Measurements from ENCODE around the gene PLXND1.
"Not testable (repeated sequence)": the region's sequence is repeated elsewhere in the genome, so short reads cannot be mapped to it uniquely, and the experiment has no call there.

PLXND1 gene

GRCh38 chr3:129606636-129607390, at the start of gene PLXND1:
Gene PLXND1, minus strand, starts transcription at chr3:129606676. Its CDS starts 37 bp downstream, at chr3:129606639.
- no peak for DNase-seq (ENCODE audit: low read depth in 1 of 2, low spot score in 1 of 2)

- no peak for DNase-seq (ENCODE audit: low read depth in 1 of 2, low spot score in 1 of 2)
Measured at GRCh38 chr3:129655291-129655700, 48.8 kb upstream of the PLXND1 start.

GRCh38 chr3:129654131-129654530, 47.7 kb upstream of the PLXND1 start:
- no peak for DNase-seq (ENCODE audit: low read depth in 1 of 2, low spot score in 1 of 2)

GRCh38 chr3:129653019-129653418, 46.5 kb upstream of the PLXND1 start:
- DNase-seq (ENCODE audit: low read depth in 1 of 2, low spot score in 1 of 2): no peak

GRCh38 chr3:129651435-129652202, 45.1 kb upstream of the PLXND1 start:
- DNase-seq (ENCODE audit: low read depth in 1 of 2, low spot score in 1 of 2): no peak

GRCh38 chr3:129650256-129650872, 43.9 kb upstream of the PLXND1 start:
- peak; percentile 14 to 34 for DNase-seq (ENCODE audit: low read depth in 1 of 2, low spot score in 1 of 2)

- DNase-seq (ENCODE audit: low read depth in 1 of 2, low spot score in 1 of 2): no peak
Measured at GRCh38 chr3:129648391-129648790, 41.9 kb upstream of the PLXND1 start.

GRCh38 chr3:129645286-129645685, 38.8 kb upstream of the PLXND1 start:
- no peak for DNase-seq (ENCODE audit: low read depth in 1 of 2, low spot score in 1 of 2)

- no peak for DNase-seq (ENCODE audit: low read depth in 1 of 2, low spot score in 1 of 2)
Measured at GRCh38 chr3:129644836-129645235, 38.4 kb upstream of the PLXND1 start.

- DNase-seq (ENCODE audit: low read depth in 1 of 2, low spot score in 1 of 2): not testable (repeated sequence)
Measured at GRCh38 chr3:129641567-129642260, 35.2 kb upstream of the PLXND1 start.

- DNase-seq (ENCODE audit: low read depth in 1 of 2, low spot score in 1 of 2): not testable (repeated sequence)
Measured at GRCh38 chr3:129640985-129641384, 34.5 kb upstream of the PLXND1 start.

GRCh38 chr3:129638481-129638880, 32.0 kb upstream of the PLXND1 start:
- no peak for DNase-seq (ENCODE audit: low read depth in 1 of 2, low spot score in 1 of 2)

- DNase-seq (ENCODE audit: low read depth in 1 of 2, low spot score in 1 of 2): no peak
Measured at GRCh38 chr3:129636082-129636481, 29.6 kb upstream of the PLXND1 start.

- no peak for DNase-seq (ENCODE audit: low read depth in 1 of 2, low spot score in 1 of 2)
Measured at GRCh38 chr3:129635656-129636055, 29.2 kb upstream of the PLXND1 start.

- DNase-seq (ENCODE audit: low read depth in 1 of 2, low spot score in 1 of 2): no peak
Measured at GRCh38 chr3:129633751-129634481, 27.4 kb upstream of the PLXND1 start.

- no peak for DNase-seq (ENCODE audit: low read depth in 1 of 2, low spot score in 1 of 2)
Measured at GRCh38 chr3:129632977-129633376, 26.5 kb upstream of the PLXND1 start.

- DNase-seq (ENCODE audit: low read depth in 1 of 2, low spot score in 1 of 2): no peak
Measured at GRCh38 chr3:129632556-129632955, 26.1 kb upstream of the PLXND1 start.

- DNase-seq (ENCODE audit: low read depth in 1 of 2, low spot score in 1 of 2): no peak
Measured at GRCh38 chr3:129632056-129632455, 25.6 kb upstream of the PLXND1 start.

- DNase-seq (ENCODE audit: low read depth in 1 of 2, low spot score in 1 of 2): no peak
Measured at GRCh38 chr3:129629011-129629410, 22.5 kb upstream of the PLXND1 start.

- no peak for DNase-seq (ENCODE audit: low read depth in 1 of 2, low spot score in 1 of 2)
Measured at GRCh38 chr3:129628169-129628522, 21.7 kb upstream of the PLXND1 start.

Data from activated CD4-positive, alpha-beta T cell treated with anti-CD3 and anti-CD28 coated beads, Interleukin-2, amount 50 U/mL, for 24 hours (primary cell).